Measurements from ENCODE around the gene KRTAP24-1.

DNA sequence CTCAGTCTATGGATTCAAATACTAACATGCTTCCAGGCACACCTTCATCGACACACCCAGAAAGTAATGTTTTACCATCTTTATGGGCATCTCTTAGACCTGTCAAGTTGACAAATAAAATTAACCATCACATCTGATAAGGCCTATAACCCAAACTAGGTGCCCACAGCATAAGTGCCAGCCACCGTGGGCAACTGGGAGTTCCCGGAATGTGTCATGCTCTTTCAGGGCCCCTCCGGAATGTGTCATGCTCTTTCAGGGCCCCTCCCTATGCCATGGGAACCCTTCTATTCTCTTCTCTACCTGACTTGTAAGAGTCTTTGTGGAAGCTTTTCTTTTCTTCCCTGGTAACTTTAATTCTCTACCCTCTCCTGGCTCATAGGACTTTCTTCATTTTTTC lies 26.6 kb downstream of the KRTAP24-1 start:
- TF ChIP-seq, protein P1, sequence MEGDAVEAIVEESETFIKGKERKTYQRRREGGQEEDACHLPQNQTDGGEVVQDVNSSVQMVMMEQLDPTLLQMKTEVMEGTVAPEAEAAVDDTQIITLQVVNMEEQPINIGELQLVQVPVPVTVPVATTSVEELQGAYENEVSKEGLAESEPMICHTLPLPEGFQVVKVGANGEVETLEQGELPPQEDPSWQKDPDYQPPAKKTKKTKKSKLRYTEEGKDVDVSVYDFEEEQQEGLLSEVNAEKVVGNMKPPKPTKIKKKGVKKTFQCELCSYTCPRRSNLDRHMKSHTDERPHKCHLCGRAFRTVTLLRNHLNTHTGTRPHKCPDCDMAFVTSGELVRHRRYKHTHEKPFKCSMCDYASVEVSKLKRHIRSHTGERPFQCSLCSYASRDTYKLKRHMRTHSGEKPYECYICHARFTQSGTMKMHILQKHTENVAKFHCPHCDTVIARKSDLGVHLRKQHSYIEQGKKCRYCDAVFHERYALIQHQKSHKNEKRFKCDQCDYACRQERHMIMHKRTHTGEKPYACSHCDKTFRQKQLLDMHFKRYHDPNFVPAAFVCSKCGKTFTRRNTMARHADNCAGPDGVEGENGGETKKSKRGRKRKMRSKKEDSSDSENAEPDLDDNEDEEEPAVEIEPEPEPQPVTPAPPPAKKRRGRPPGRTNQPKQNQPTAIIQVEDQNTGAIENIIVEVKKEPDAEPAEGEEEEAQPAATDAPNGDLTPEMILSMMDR (IDR thresholded peaks at IDR 0.05) = no peak
- no peak for TF ChIP-seq POLR2A (IDR thresholded peaks at IDR 0.05)

Measured in lower leg skin (tissue), 3 donors.